ENCODE results near the gene CELA2A.
A peak's percentile ranks its signal among the peaks of the same experiment; 100 is the strongest.
"Not testable (repeated sequence)": the region's sequence is repeated elsewhere in the genome, so short reads cannot be mapped to it uniquely, and the experiment has no call there.

Gene CELA2A

GRCh38 chr1:15501208-15502032 lies 44.9 kb downstream of the CELA2A start:
- DNase-seq = peak; percentile 54

GRCh38 chr1:15504436-15504835 lies 47.9 kb downstream of the CELA2A start:
- no peak for DNase-seq

GRCh38 chr1:15506831-15507230 lies 50.3 kb downstream of the CELA2A start:
- no peak for DNase-seq

- no peak for DNase-seq
These were observed 50.7 kb downstream of the CELA2A start for GRCh38 chr1:15507278-15507677.

GRCh38 chr1:15508700-15509487 lies 52.4 kb downstream of the CELA2A start:
- no peak for DNase-seq

- DNase-seq = no peak
These were observed 53.1 kb downstream of the CELA2A start for GRCh38 chr1:15509586-15509985.

- DNase-seq = no peak
These were observed 54.3 kb downstream of the CELA2A start for GRCh38 chr1:15510611-15511405.

- no peak for DNase-seq
These were observed 56.7 kb downstream of the CELA2A start for GRCh38 chr1:15513192-15513591.

GRCh38 chr1:15513919-15514318 lies 57.4 kb downstream of the CELA2A start:
- DNase-seq = no peak

GRCh38 chr1:15514557-15514956 lies 58.0 kb downstream of the CELA2A start:
- not testable (repeated sequence) for DNase-seq

- no peak for DNase-seq
These were observed 58.6 kb downstream of the CELA2A start for GRCh38 chr1:15515022-15515663.

GRCh38 chr1:15519625-15520024 lies 63.1 kb downstream of the CELA2A start:
- DNase-seq = no peak

GRCh38 chr1:15521206-15521906 lies 64.8 kb downstream of the CELA2A start:
- peak; percentile 12 for DNase-seq
